Measurements from ENCODE around the gene KCNJ6.

DNA sequence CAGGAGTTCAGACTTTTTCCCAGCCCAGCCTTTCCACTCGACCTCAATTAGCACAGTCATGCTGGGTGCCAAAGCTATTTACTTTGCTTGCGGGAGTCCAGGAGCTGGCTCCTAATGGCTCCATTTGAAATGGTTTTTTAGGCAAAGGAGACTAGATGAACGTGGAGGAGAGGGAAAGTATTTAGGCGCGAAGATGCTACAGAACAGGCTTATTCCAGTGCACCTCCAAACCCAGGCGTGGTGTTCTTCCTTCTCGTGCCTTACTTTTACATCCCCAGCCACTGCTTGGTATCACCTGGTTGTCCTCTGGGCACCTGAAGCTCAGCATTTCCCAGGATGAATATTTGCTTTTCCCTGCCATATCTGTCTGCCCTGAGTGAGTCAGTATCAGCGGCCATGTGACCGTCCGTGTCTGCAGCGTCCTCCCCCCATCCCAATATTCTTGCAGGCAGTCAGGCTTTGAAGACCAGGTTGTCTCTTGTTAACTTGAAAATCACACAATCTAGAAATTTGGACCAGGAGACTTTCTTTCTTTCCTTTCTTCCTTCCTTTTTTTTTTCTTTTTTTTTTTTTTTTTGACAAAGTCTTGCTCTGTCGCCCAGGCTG is 351.2 kb downstream of the KCNJ6 start:
- TF ChIP-seq POLR2A (IDR thresholded peaks at IDR 0.05; ENCODE audit: low read depth, low read length) (no peak), POLR2AphosphoS5 (IDR thresholded peaks at IDR 0.05; ENCODE audit: low read depth, low read length) (no peak), TAF1 (IDR thresholded peaks at IDR 0.05; ENCODE audit: low read depth, low read length) (no peak), SPI1 (IDR thresholded peaks at IDR 0.05; ENCODE audit: low read depth, low read length) (no peak)

All from GM12891 (cell line).